GM12878 (cell line): Measurements from ENCODE around the gene NSG1. TPM values are rescaled to one million over a fixed set of nuclear protein-coding genes. Genes with fewer than 3 reads are reported as not detected.

Experiments
- ATAC-seq: fragments of 200-7000 bp; cut with Tn5 transposase; 3 replicates; pipeline ENCODE4 v1.9.1; 2020; ENCODE audit warnings: mild to moderate bottlenecking, moderate library complexity
- BruUV-seq: library from RNA; stranded (reverse); fragments of 400-500 nt; replicated peaks from 2 replicates; lab custom pipeline; 2021; lab: Mats Ljungman, UMichigan
- CTCF ChIA-PET: fragments of 300-600 bp; sonication (Branson Sonifier 250); formaldehyde crosslinking; extraction: SDS; loops from one replicate; lab custom pipeline; 2021; ENCODE audit warnings: inconsistent platforms; lab: Yijun Ruan, JAX
- POLR2A ChIA-PET: fragments of 350-600 bp; formaldehyde crosslinking; extraction: SDS; loops from one replicate; lab custom pipeline; 2021; ENCODE audit warnings: inconsistent platforms; lab: Charles Lee
- RAD21 ChIA-PET: fragments of 300-600 bp; sonication (Branson Sonifier 250); formaldehyde crosslinking; loops from one replicate; lab custom pipeline; 2023; ENCODE audit warnings: antibody characterized with exemption; ENCODE audit not compliant: unreplicated experiment; lab: Charles Lee
- SMC1A ChIA-PET: fragments of 300-600 bp; sonication (Branson Sonifier 250); formaldehyde crosslinking; loops from one replicate; lab custom pipeline; 2023; ENCODE audit not compliant: unreplicated experiment, uncharacterized antibody; lab: Charles Lee
- DNase-seq: peaks from one replicate; pipeline ENCODE4 v3.0.0-alpha.2; 2011; ENCODE audit warnings: low read depth, low spot score
- FAIRE-seq: peaks from 3 replicates; lab custom pipeline; 2011; peaks lifted over from hg19 to GRCh38; lab: Jason Lieb, UNC
- H2AFZ ChIP-seq: 2 replicates; pipeline ENCODE4 v1.6.0; 2011; ENCODE audit warnings: low read depth, low read length, control low read depth; ENCODE audit not compliant: control insufficient read depth
- H3K27ac ChIP-seq: 2 replicates; pipeline ENCODE4 v1.5.1; 2011; ENCODE audit warnings: control low read depth; ENCODE audit not compliant: control insufficient read depth, insufficient read depth
- H3K27me3 ChIP-seq, 2 experiments: replicated peaks in 1 of 2; 2 replicates each; pipeline versions ENCODE4 v1.6.0 to v1.6.1; 2011; ENCODE audit warnings: low read length in 1 of 2; ENCODE audit not compliant: control insufficient read depth in 2 of 2, insufficient read depth in 2 of 2
- H3K36me3 ChIP-seq, 2 experiments: 2 replicates each; pipeline ENCODE4 v1.5.1; 2011; ENCODE audit warnings: low read length in 1 of 2; ENCODE audit not compliant: control insufficient read depth in 2 of 2, insufficient read depth in 2 of 2
- H3K4me1 ChIP-seq: 2 replicates; pipeline ENCODE4 v1.6.1; 2011; ENCODE audit warnings: mild to moderate bottlenecking, low read length, moderate library complexity, mixed read lengths; ENCODE audit not compliant: control insufficient read depth, insufficient read depth
- H3K4me2 ChIP-seq: 2 replicates; pipeline ENCODE4 v1.6.0; 2011; ENCODE audit warnings: control low read depth; ENCODE audit not compliant: control insufficient read depth, insufficient read depth
- H3K4me3 ChIP-seq: fragments of 200-600 bp; sonication (generic); 2 replicates; pipeline ENCODE4 v1.5.1; 2016
- H3K79me2 ChIP-seq: 2 replicates; pipeline ENCODE4 v1.6.0; 2011; ENCODE audit warnings: low read length; ENCODE audit not compliant: control insufficient read depth, insufficient read depth
- H3K9ac ChIP-seq: 2 replicates; pipeline ENCODE4 v1.8.0; 2011; ENCODE audit warnings: low read length, control low read depth, mixed read lengths; ENCODE audit not compliant: control insufficient read depth, insufficient read depth
- H3K9me3 ChIP-seq: replicated peaks from 3 replicates; pipeline ENCODE4 v1.5.1; 2011; ENCODE audit warnings: mild to moderate bottlenecking, low read length; ENCODE audit not compliant: control insufficient read depth, insufficient read depth
- H4K20me1 ChIP-seq: 2 replicates; pipeline ENCODE4 v1.6.0; 2011; ENCODE audit not compliant: control insufficient read depth, insufficient read depth
- BMI1 ChIP-seq: fragments of 450-650 bp; IDR thresholded peaks from 2 replicates; pipeline ENCODE4 v1.6.1; 2016; ENCODE audit warnings: mild to moderate bottlenecking, moderate library complexity, borderline replicate concordance
- CREM ChIP-seq: IDR thresholded peaks from 2 replicates; pipeline ENCODE4 v1.6.1; 2014; ENCODE audit warnings: antibody characterized with exemption, low read depth
- DPF2 ChIP-seq: fragments of 450-650 bp; IDR thresholded peaks from 2 replicates; pipeline ENCODE4 v1.6.1; 2017; ENCODE audit warnings: mild to moderate bottlenecking
- JUNB ChIP-seq: IDR thresholded peaks from 2 replicates; pipeline ENCODE4 v1.6.1; 2016; ENCODE audit warnings: antibody characterized with exemption, mild to moderate bottlenecking
- PML ChIP-seq: IDR thresholded peaks from 2 replicates; pipeline ENCODE4 v1.6.1; 2012; ENCODE audit warnings: low read length, inconsistent platforms
- POU2F2 ChIP-seq: IDR thresholded peaks from 3 replicates; pipeline ENCODE4 v1.6.1; 2011; ENCODE audit warnings: low read depth, mild to moderate bottlenecking, low read length, borderline replicate concordance
- SIN3A ChIP-seq: IDR thresholded peaks from 2 replicates; pipeline ENCODE4 v1.6.1; 2012; ENCODE audit warnings: low read depth, low read length, improper control_type of control experiment
- TCF12 ChIP-seq: IDR thresholded peaks from 2 replicates; pipeline ENCODE4 v1.6.1; 2011; ENCODE audit warnings: low read depth, mild to moderate bottlenecking, low read length
- ZBED1 ChIP-seq: IDR thresholded peaks from 2 replicates; pipeline ENCODE4 v1.6.1; 2016; ENCODE audit warnings: borderline replicate concordance
- WGBS: methylation state at CpG from one replicate; pipeline ENCODE4 v1.1.6; 2016; ENCODE audit warnings: low lambda C conversion rate; ENCODE audit not compliant: insufficient replicate concordance, insufficient coverage; ENCODE audit errors: missing lambda C conversion rate; 5-methylcytosine and 5-hydroxymethylcytosine counted together
- in situ Hi-C: fragments of 300-500 bp; cut with MboI; formaldehyde crosslinking; loops from 9 replicates; pipeline ENCODE4 v1.14.3; 2018; ENCODE audit warnings: mixed read lengths
- intact Hi-C: fragments of 100-400 bp; cut with micrococcal nuclease; formaldehyde crosslinking; loops from one replicate; pipeline ENCODE4 v1.14.2; 2022; ENCODE audit not compliant: unreplicated experiment
- polyA plus RNA-seq, 11 experiments: library from polyadenylated mRNA; depleted of rRNA in 4 of 11; unstranded in 6 of 11; stranded (reverse) in 5 of 11; fragments of >200 nt; fragmentation: Nextera tagmentation in 4 of 11; fragmentation: Illumina TruSeq in 1 of 11; extraction: Ambion mirVana in 4 of 11; extraction: Trizol in 1 of 11; gene quantifications; 1 replicate in 1 of 11; 2 replicates in 10 of 11; pipeline versions ENCODE4 v1.2.1 to v1.2.3, GENCODE V29; 2011 to 2016; ENCODE audit warnings: inconsistent platforms in 2 of 11, missing spikeins in 2 of 11, low read depth in 1 of 11
- total RNA-seq, 4 experiments: library from RNA; depleted of rRNA in 3 of 4; stranded (reverse); fragments of >200 nt in 3 of 4; fragmentation: Illumina TruSeq in 1 of 4; extraction: Trizol in 1 of 4; gene quantifications; 2 replicates each; pipeline versions ENCODE4 v1.2.1 to v1.2.3, GENCODE V29; 2013 to 2021
- TF ChIP-seq, protein P1 (sequence below): IDR thresholded peaks from 2 replicates; pipeline ENCODE4 v1.6.1; 2012; ENCODE audit warnings: low read depth, low read length, improper control_type of control experiment

NSG1 gene
- total and polyA plus RNA-seq, 10 of the 15 experiments (the other 5 are each of a cell fraction or from before 2014, with no cell fraction given), result 0.03 to 0.19 (median 0.10) TPM; not detected in 5

DNA sequence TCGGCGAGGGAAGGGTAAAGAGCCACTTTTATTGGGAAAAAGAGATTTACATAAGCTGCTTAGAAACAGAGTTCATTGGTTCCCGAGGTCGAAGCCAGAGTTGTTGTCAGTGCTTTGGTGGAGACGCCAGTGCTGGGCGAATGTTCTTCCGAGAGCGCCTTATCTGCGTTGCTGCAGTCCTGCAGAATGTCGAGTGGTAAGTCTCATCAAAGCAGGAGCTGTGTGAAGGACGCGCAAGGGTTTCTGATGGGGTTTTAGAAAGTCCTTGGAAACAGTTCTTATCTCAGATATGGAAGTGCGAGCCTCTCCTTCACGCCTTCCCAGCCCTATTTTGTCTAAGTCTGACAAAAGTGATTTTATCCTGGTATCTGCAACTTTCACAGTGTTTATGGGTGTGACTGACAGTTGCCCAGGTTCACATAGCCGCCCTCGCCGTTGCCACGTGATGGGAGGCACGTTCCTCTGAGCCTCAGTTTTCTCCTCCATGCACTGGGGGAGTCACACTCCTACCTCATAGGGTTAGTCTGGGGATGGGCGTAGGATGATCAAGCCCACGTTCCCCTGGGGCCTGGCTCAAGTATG, 47.3 kb upstream of the NSG1 start:
- H3K4me2 ChIP-seq, result no peak overlapping the region
- ChIA-PET RAD21 (no interaction called here), SMC1A (no interaction called here), POLR2A (no interaction called here)
- H3K9ac ChIP-seq, result no peak overlapping the region
- no peaks in the 10 kb centered on the region for H3K27me3 ChIP-seq
- in situ Hi-C loops (loop anchor here (5.0 to 25.0 kb wide), 2 partner anchors 87 to 352 kb away; no protein-coding TSS in a partner anchor), intact Hi-C loops (no loop called here)
- WGBS, result 61% methylated on average over 21 of the region's 21 CpGs
- no peaks in the 10 kb centered on the region for H4K20me1 ChIP-seq
- H3K27ac ChIP-seq, result no peak overlapping the region
- H3K4me3 ChIP-seq, result no peak overlapping the region
- DNase-seq, result no peak
- H3K9me3 ChIP-seq, result no peaks in the 10 kb centered on the region
- no peak for FAIRE-seq
- H3K4me1 ChIP-seq, result peaks cover 5% of the 10 kb centered on the region
- no peaks in the 10 kb centered on the region for H3K36me3 ChIP-seq
- no peaks in the 10 kb centered on the region for H3K79me2 ChIP-seq
- no TSS peak for BruUV-seq
- ATAC-seq, result no peak
- no peak for TF ChIP-seq TCF12
- TF ChIP-seq DPF2, result no peak
- TF ChIP-seq PML, result no peak
- no peak for TF ChIP-seq SIN3A
- no peak for TF ChIP-seq BMI1
- TF ChIP-seq, protein P1, sequence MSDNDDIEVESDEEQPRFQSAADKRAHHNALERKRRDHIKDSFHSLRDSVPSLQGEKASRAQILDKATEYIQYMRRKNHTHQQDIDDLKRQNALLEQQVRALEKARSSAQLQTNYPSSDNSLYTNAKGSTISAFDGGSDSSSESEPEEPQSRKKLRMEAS, result no peak
- TF ChIP-seq POU2F2, result no peak
- TF ChIP-seq JUNB, result no peak
- no peak for TF ChIP-seq CREM
- no peak for TF ChIP-seq ZBED1
- TF ChIP-seq, all 136 proteins: peak for 0
- CTCF ChIA-PET, result interaction anchor here (0.6 to 2.1 kb wide), 3 partner anchors 80 to 724 kb away, joined by 3 to 7 read pairs (median 4); no protein-coding TSS in a partner anchor
- no peak overlapping the region for H2AFZ ChIP-seq
